ENCODE results near the gene FETUB.
"Not testable (repeated sequence)": the region's sequence is repeated elsewhere in the genome, so short reads cannot be mapped to it uniquely, and the experiment has no call there.

GRCh38 chr3:186702451-186702850 lies 62.3 kb downstream of the FETUB start:
- TF ChIP-seq, protein P1, sequence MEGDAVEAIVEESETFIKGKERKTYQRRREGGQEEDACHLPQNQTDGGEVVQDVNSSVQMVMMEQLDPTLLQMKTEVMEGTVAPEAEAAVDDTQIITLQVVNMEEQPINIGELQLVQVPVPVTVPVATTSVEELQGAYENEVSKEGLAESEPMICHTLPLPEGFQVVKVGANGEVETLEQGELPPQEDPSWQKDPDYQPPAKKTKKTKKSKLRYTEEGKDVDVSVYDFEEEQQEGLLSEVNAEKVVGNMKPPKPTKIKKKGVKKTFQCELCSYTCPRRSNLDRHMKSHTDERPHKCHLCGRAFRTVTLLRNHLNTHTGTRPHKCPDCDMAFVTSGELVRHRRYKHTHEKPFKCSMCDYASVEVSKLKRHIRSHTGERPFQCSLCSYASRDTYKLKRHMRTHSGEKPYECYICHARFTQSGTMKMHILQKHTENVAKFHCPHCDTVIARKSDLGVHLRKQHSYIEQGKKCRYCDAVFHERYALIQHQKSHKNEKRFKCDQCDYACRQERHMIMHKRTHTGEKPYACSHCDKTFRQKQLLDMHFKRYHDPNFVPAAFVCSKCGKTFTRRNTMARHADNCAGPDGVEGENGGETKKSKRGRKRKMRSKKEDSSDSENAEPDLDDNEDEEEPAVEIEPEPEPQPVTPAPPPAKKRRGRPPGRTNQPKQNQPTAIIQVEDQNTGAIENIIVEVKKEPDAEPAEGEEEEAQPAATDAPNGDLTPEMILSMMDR (IDR thresholded peaks at IDR 0.05; ENCODE audit: control extremely low read depth in 1 of 3, insufficient read depth in 1 of 3, low read depth in 1 of 3, low read length in 3 of 3), result not testable (repeated sequence)
- TF ChIP-seq EP300 (IDR thresholded peaks at IDR 0.05; ENCODE audit: borderline replicate concordance in 1 of 2, low read depth in 2 of 2, low read length in 2 of 2); POLR2A (IDR thresholded peaks at IDR 0.05; ENCODE audit: control extremely low read depth in 1 of 2, low read depth in 2 of 2, low read length in 2 of 2); USF2 (IDR thresholded peaks at IDR 0.05; ENCODE audit: low read length); ZNF274 (IDR thresholded peaks at IDR 0.05; ENCODE audit: borderline replicate concordance, extremely low read depth, low read length): not testable (repeated sequence)
